Heart right ventricle (tissue), 16 donors: Measurements from ENCODE around the gene FABP3. TPM values are rescaled to one million over a fixed set of nuclear protein-coding genes. Genes with fewer than 3 reads are reported as not detected.

Source experiments
- ATAC-seq, 8 donors: fragments of 200-7000 bp; cut with Tn5 transposase; one replicate each; pipeline ENCODE4 v1.9.1; 2020; ENCODE audit warnings: mild to moderate bottlenecking in 8 of 8, moderate library complexity in 8 of 8, moderate number of reproducible peaks in 1 of 8
- DNase-seq, 2 donors: peaks; one replicate each; pipeline ENCODE4 v3.0.0-alpha.2; 2020
- H3K27ac ChIP-seq, 10 donors: fragments of 200-600 bp; sonication (generic) in 2 of 10; one replicate each; pipeline versions ENCODE4 v1.5.0 to v1.8.0; 2020 to 2022; ENCODE audit warnings: mild to moderate bottlenecking in 3 of 10
- H3K27me3 ChIP-seq, 7 donors: fragments of 200-600 bp; one replicate each; pipeline ENCODE4 v1.8.0; 2021 to 2022; ENCODE audit warnings: mild to moderate bottlenecking in 2 of 7
- H3K36me3 ChIP-seq, 9 donors: fragments of 200-600 bp; sonication (generic) in 1 of 9; one replicate each; pipeline versions ENCODE4 v1.5.0 to v1.8.0; 2020 to 2022; ENCODE audit warnings: mild to moderate bottlenecking in 2 of 9
- H3K4me1 ChIP-seq, 9 donors: fragments of 200-600 bp; sonication (generic) in 1 of 9; one replicate each; pipeline versions ENCODE4 v1.5.0 to v1.8.0; 2020 to 2022; ENCODE audit warnings: mild to moderate bottlenecking in 4 of 9
- H3K4me3 ChIP-seq, 10 donors: fragments of 200-600 bp; sonication (generic) in 2 of 10; one replicate each; pipeline versions ENCODE4 v1.5.0 to v1.8.0; 2020 to 2022; ENCODE audit warnings: mild to moderate bottlenecking in 7 of 10, moderate library complexity in 2 of 10
- H3K9me3 ChIP-seq, 11 donors: fragments of 200-600 bp in 10 of 11; sonication (generic) in 2 of 11; one replicate each; pipeline versions ENCODE4 v1.5.0 to v1.8.0; 2013 to 2022; ENCODE audit warnings: mild to moderate bottlenecking in 2 of 11, control low read depth in 1 of 11, moderate library complexity in 1 of 11
- CTCF ChIP-seq, 9 donors: fragments of 200-600 bp; sonication (generic) in 2 of 9; IDR thresholded peaks; one replicate each; pipeline versions ENCODE4 v1.5.0 to v1.8.0; 2021 to 2022; ENCODE audit warnings: antibody characterized with exemption in 9 of 9, mild to moderate bottlenecking in 5 of 9, moderate library complexity in 1 of 9
- WGBS, 2 donors: extraction: QIAGEN DNeasy Blood & Tissue Kit; methylation state at CpG; one replicate each; pipeline ENCODE4 v1.1.7; 2013; ENCODE audit warnings: inconsistent platforms in 1 of 2; 5-methylcytosine and 5-hydroxymethylcytosine counted together
- intact Hi-C, 10 donors: fragments of 100-400 bp; cut with DNase I; formaldehyde crosslinking; loops; one replicate each; pipeline versions ENCODE4 v1.11.1 to v1.14.2; 2022
- polyA plus RNA-seq, 2 donors: library from polyadenylated mRNA; stranded (reverse); fragments of 200-250 nt; gene quantifications; one replicate each; pipeline ENCODE4 v1.2.3, GENCODE V29; 2013
- total RNA-seq, 10 donors: library from RNA; stranded (reverse); fragmentation: NEBNext Ultra II Directional in 3 of 10; extraction: Animal tissue kit (Norgen Biotek cat#: 25700) in 3 of 10; gene quantifications; one replicate each; pipeline versions ENCODE4 v1.2.1 to v1.2.4, GENCODE V29; 2021 to 2023
- donor health status: Arrhythmogenic right ventricular cardiomyopathy.
- donor health status: ischemic (EF 13 %, LVEDD 7.1; RV severe dilation, severe dysfunction).
- donor health status: healthy with polysubstance abuse.
- donor health status: DM: no; HTN: yes; CAD: no.
- donor health status: DM: no; HTN: no; CAD: no.
- donor health status: ischemic (EF 25% LVEDD 6.9; RV normal size, moderate dysfunction).
- donor health status: ischemic (EF 25% LVEDD 5.7; RV mildly dilated, moderate dysfunction).
- donor health status: healthy.
- donor health status: DM: yes; HTN: yes; CAD: no.
- donor health status: Ischemic cardiomyopathy.
- donor health status: ischemic (EF 35%, LVEDD 5.7; RV mildly dilated, moderate dysfunction).
- donor health status: nonischemic (EF 11% LVEDD 7.7; RV severe dilation, severe dysfunction).
- donor health status: DM: yes; HTN: yes; CAD: no.
- donor health status: PGD.
- donor health status: ischemic (EF 29% LVEDD 5.4; RV normal size, mild dysfunction).
- donor health status: nonischemic (EF 23%, LVEDD 6.1; RV moderate dilation, normal function).

The FABP3 gene
- total and polyA plus RNA-seq, 12 donors: 2,977 to 6,968 (median 5,058) TPM

GRCh38 chr1:31326461-31326860 lies 46.4 kb downstream of the FABP3 start:
- WGBS, 2 donors: 89 to 90% methylated on average over 1 of the region's 1 CpG
- ATAC-seq: no peak

DNA sequence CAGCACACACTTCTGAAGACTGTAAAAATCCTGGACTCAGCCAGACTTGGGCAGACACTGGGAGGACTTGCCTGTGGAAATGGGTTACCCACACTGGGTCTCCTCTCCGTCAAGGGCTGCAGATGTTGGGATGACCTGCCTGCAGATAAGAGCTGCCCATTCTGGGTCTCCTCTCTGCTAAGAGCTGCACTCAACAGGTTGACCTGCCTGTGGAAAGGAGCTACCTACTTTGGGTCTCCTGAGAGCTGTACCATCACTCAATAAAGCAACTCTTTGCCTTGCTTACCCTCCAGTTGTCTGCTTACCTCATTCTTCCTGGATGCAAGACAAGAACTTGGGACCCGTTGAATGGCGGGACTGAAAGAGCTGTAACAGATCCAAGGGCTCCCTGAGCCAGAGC lies 47.9 kb downstream of the FABP3 start:
- peaks cover 0 to 9% (median 0%) of the 10 kb centered on the region in 9 donors for H3K4me1 ChIP-seq
- intact Hi-C loops: loop anchor here in 1 of 10 donors (10.0 kb wide), 1 partner anchor 230 kb away; no protein-coding TSS in a partner anchor
- no peaks in the 10 kb centered on the region for H3K9me3 ChIP-seq
- no peak overlapping the region for H3K4me3 ChIP-seq
- no peak overlapping the region for H3K27ac ChIP-seq
- no peak for TF ChIP-seq CTCF (IDR thresholded peaks at IDR 0.05)
- no peaks in the 10 kb centered on the region for H3K27me3 ChIP-seq
- WGBS, 2 donors: 89 to 91% methylated on average over 3 of the region's 3 CpGs
- DNase-seq (no peak), ATAC-seq (no peak)
- H3K36me3 ChIP-seq: peaks cover 0 to 55% (median 5%) of the 10 kb centered on the region in 9 donors

More at GRCh38 chr1:31326461-31326860, 46.4 kb downstream of the FABP3 start:
- peaks cover 0 to 41% (median 0%) of the 10 kb centered on the region in 9 donors for H3K36me3 ChIP-seq
- intact Hi-C loops: loop anchor here in 1 of 10 donors (10.0 kb wide), 1 partner anchor 228 kb away; no protein-coding TSS in a partner anchor
- H3K27ac ChIP-seq: no peak overlapping the region
- H3K4me3 ChIP-seq: no peak overlapping the region
- H3K9me3 ChIP-seq: no peaks in the 10 kb centered on the region
- DNase-seq: no peak
- no peaks in the 10 kb centered on the region for H3K27me3 ChIP-seq
- H3K4me1 ChIP-seq: peaks cover 0 to 9% (median 0%) of the 10 kb centered on the region in 9 donors
- TF ChIP-seq CTCF (IDR thresholded peaks at IDR 0.05): no peak

DNA sequence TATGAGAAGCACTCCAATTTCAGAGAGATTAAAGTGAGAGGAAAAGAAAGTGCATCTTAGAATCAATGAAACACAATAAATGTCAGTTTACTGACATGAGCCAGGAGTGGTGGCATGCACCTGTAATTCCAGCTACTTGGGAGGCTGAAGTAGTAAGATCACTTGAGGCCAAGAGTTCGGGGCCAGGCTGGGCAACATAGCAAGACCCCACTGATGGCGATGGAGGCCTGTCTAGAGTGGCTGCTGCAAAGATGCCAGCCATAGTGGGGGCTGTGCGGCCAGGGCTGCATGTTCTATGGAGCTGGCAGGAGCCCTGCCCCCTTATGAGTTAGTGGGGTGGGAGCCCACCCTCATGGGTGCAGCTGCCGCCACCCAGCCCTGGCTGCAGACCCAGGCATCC lies 48.8 kb downstream of the FABP3 start:
- Histone ChIP-seq H3K27ac (no peak overlapping the region), H3K36me3 (peaks cover 0 to 64% (median 13%) of the 10 kb centered on the region in 9 donors), H3K27me3 (no peaks in the 10 kb centered on the region), H3K4me1 (peaks cover 0 to 9% (median 0%) of the 10 kb centered on the region in 9 donors), H3K4me3 (no peak overlapping the region), H3K9me3 (no peaks in the 10 kb centered on the region)
- 100% methylated on average over 4 of the region's 4 CpGs for WGBS, 2 donors
- intact Hi-C loops: loop anchor here in 1 of 10 donors (10.0 kb wide), 1 partner anchor 231 kb away; no protein-coding TSS in a partner anchor
- ATAC-seq (peak in 2 of 8 donors; percentile 10 to 26), DNase-seq (no peak)
- no peak for TF ChIP-seq CTCF (IDR thresholded peaks at IDR 0.05)

GRCh38 chr1:31318146-31318545 lies 54.7 kb downstream of the FABP3 start:
- no peaks in the 10 kb centered on the region for H3K4me1 ChIP-seq
- DNase-seq: no peak
- no peak overlapping the region for H3K4me3 ChIP-seq
- ATAC-seq: no peak
- no peaks in the 10 kb centered on the region for H3K27me3 ChIP-seq
- peaks cover 0 to 99% (median 19%) of the 10 kb centered on the region in 9 donors for H3K36me3 ChIP-seq
- no peaks in the 10 kb centered on the region for H3K9me3 ChIP-seq
- no peak overlapping the region for H3K27ac ChIP-seq
- no peak for TF ChIP-seq CTCF (IDR thresholded peaks at IDR 0.05)
- intact Hi-C loops: no loop called here
- WGBS, 2 donors: 88 to 91% methylated on average over 1 of the region's 1 CpG
